Transverse colon (tissue), 4 donors: ENCODE data around the gene SIDT2. TPM values are rescaled to one million over a fixed set of nuclear protein-coding genes. Genes with fewer than 3 reads are reported as not detected.

Experiments
- DNase-seq: peaks from one replicate; pipeline ENCODE4 v3.0.0-alpha.2; 2019
- H3K27ac ChIP-seq, 4 donors: fragments of 200-600 bp; sonication (generic); 2 replicates each; pipeline ENCODE4 v1.5.1; 2016 to 2018; ENCODE audit warnings: inconsistent platforms in 4 of 4
- H3K27me3 ChIP-seq: fragments of 200-600 bp; sonication (generic); 2 replicates; pipeline ENCODE4 v1.5.1; 2017; ENCODE audit warnings: inconsistent platforms
- H3K36me3 ChIP-seq, 4 donors: fragments of 200-600 bp; sonication (generic); 2 replicates each; pipeline ENCODE4 v1.5.1; 2017 to 2019; ENCODE audit warnings: inconsistent platforms in 4 of 4
- H3K4me1 ChIP-seq, 4 donors: fragments of 200-600 bp; sonication (generic); 2 replicates each; pipeline ENCODE4 v1.5.1; 2017 to 2020; ENCODE audit warnings: inconsistent platforms in 4 of 4
- H3K4me3 ChIP-seq, 4 donors: fragments of 200-600 bp; sonication (generic); 1 replicate in 1 of 4; 2 replicates in 3 of 4; pipeline versions ENCODE4 v1.5.1 to v1.6.1; 2017 to 2019; ENCODE audit warnings: inconsistent platforms in 4 of 4
- H3K9me3 ChIP-seq, 2 donors: fragments of 200-600 bp; sonication (generic); 2 replicates each; pipeline ENCODE4 v1.5.1; 2017 to 2019; ENCODE audit warnings: inconsistent platforms in 2 of 2
- EP300 ChIP-seq: sonication (generic); formaldehyde crosslinking; IDR thresholded peaks from one replicate; pipeline ENCODE4 v1.6.1; 2017; ENCODE audit warnings: antibody characterized with exemption, low read depth
- POLR2A ChIP-seq: fragments of 450-650 bp; IDR thresholded peaks from one replicate; pipeline ENCODE4 v1.6.1; 2016; ENCODE audit warnings: antibody characterized with exemption, mild to moderate bottlenecking, moderate library complexity
- POLR2AphosphoS5 ChIP-seq, 3 donors: sonication (generic); formaldehyde crosslinking; IDR thresholded peaks; one replicate each; pipeline ENCODE4 v1.6.1; 2016; ENCODE audit warnings: antibody characterized with exemption in 3 of 3
- whole genome bisulfite sequencing, 2 donors: methylation state at CpG; one replicate each; pipeline ENCODE4 v1.1.5; 2018; ENCODE audit warnings: low coverage in 1 of 2; 5-methylcytosine and 5-hydroxymethylcytosine counted together
- in situ Hi-C, 4 donors: fragments of 200-750 bp; cut with MboI; loops; one replicate each; pipeline versions ENCODE4 v1.15.0 to v1.15.1; 2017; ENCODE audit warnings: low sequenced_read_pairs in 3 of 4, low pct_ligation_motif_present in 1 of 4, low pct_unique_long_range_greater_than_20kb in 1 of 4
- intact Hi-C: fragments of 100-400 bp; cut with DNase I; formaldehyde crosslinking; loops from one replicate; pipeline ENCODE4 v1.15.1; 2023; ENCODE audit warnings: low total_unique reads
- total RNA-seq, 4 donors: library from RNA; depleted of rRNA; stranded (reverse); fragments of >200 nt; gene quantifications; one replicate each; pipeline ENCODE4 v1.1.0, GENCODE V29; 2016
- TF ChIP-seq, protein P1 (sequence below), 5 experiments: fragments of 200-600 bp in 3 of 5; fragments of 450-650 bp in 2 of 5; sonication (generic) in 3 of 5; IDR thresholded peaks; 1 replicate in 2 of 5; 2 replicates in 3 of 5; pipeline ENCODE4 v1.5.1; 2016 to 2017; ENCODE audit warnings: antibody characterized with exemption in 5 of 5, inconsistent platforms in 3 of 5, mild to moderate bottlenecking in 2 of 5, moderate library complexity in 1 of 5

Gene SIDT2
- total RNA-seq, 4 donors from 2014 or later, result 68.1 to 95.0 (median 78.2) TPM

DNA sequence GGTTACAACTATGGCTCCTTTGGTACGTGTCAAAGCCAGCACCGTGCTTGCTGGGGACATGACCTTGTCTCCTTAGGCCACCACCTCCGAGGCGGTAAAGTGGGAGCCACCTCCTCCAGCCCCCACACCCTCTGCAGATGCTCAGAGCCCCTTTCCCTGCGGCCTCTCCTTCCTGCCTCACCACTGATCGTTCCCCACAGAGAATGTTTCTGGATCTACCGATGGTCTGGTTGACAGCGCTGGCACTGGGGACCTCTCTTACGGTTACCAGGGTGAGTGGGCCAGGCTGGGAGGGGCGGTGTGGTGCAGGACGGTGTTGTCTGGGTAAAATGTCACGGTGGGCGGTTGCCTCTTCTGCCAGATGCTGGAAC, 8.9 kb downstream of the SIDT2 start:
- intact Hi-C loops, result no loop called here
- H3K36me3 ChIP-seq, result peaks cover 0 to 23% (median 9%) of the 10 kb centered on the region in 4 donors

DNA sequence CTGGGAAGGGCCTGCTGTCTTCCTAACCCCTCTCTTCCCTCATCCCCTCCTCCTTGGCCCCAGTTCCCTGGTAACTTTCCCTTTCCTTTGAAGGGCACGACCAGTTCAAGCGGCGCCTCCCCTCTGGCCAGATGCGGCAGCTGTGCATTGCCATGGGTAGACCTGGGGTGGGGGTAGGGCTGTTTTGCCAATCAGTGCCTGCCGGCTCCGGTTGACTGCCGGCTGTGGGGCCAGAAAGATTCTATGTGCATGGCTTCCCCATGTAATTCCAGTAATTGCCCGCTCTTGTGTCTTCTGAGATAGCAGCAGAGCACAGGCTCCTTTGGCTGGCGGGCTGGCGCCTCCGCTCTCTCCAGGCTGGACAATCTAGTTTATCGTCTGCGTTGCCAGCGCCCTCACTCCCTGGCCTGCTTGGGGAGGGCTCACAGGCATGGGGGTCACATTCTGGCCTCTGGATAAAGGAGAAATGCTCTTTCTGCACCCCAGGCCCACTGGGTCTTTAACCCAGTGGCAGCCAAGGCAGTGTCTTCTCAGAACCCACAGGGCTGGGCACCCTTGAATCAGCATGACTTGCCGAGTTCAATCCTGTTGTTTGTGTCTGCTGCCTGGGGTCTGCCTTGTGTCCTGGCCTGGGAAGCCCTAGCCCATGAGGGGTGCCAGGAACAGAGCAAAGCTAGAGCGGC, 9.4 kb downstream of the SIDT2 start:
- TF ChIP-seq, protein P1, sequence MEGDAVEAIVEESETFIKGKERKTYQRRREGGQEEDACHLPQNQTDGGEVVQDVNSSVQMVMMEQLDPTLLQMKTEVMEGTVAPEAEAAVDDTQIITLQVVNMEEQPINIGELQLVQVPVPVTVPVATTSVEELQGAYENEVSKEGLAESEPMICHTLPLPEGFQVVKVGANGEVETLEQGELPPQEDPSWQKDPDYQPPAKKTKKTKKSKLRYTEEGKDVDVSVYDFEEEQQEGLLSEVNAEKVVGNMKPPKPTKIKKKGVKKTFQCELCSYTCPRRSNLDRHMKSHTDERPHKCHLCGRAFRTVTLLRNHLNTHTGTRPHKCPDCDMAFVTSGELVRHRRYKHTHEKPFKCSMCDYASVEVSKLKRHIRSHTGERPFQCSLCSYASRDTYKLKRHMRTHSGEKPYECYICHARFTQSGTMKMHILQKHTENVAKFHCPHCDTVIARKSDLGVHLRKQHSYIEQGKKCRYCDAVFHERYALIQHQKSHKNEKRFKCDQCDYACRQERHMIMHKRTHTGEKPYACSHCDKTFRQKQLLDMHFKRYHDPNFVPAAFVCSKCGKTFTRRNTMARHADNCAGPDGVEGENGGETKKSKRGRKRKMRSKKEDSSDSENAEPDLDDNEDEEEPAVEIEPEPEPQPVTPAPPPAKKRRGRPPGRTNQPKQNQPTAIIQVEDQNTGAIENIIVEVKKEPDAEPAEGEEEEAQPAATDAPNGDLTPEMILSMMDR (IDR thresholded peaks at IDR 0.05), result no peak
- TF ChIP-seq POLR2A (no peak), POLR2AphosphoS5 (IDR thresholded peaks at IDR 0.05) (no peak), EP300 (no peak)
- 89 to 91% methylated on average over 11 to 16 of the region's 16 CpGs for WGBS, 2 donors
- in situ Hi-C loops, result no loop called here
- intact Hi-C loops, result no loop called here
- no peaks in the 10 kb centered on the region for H3K9me3 ChIP-seq
- no peaks in the 10 kb centered on the region for H3K27me3 ChIP-seq
- DNase-seq, result no peak
- H3K4me1 ChIP-seq, result peaks cover 0 to 23% (median 0%) of the 10 kb centered on the region in 4 donors
- H3K4me3 ChIP-seq, result no peak overlapping the region
- H3K36me3 ChIP-seq, result peaks cover 0 to 21% (median 9%) of the 10 kb centered on the region in 4 donors
- H3K27ac ChIP-seq, result peak overlapping the region in 1 of 4 donors; percentile 48

More for the DNA sequence above, 8.9 kb downstream of the SIDT2 start:
- peak overlapping the region in 2 of 4 donors; percentile 8 to 48 for H3K27ac ChIP-seq
- TF ChIP-seq POLR2A, result no peak
- no peak for TF ChIP-seq POLR2AphosphoS5 (IDR thresholded peaks at IDR 0.05)
- TF ChIP-seq EP300, result no peak
- TF ChIP-seq, protein P1 (IDR thresholded peaks at IDR 0.05), result no peak
- H3K4me1 ChIP-seq, result peaks cover 0 to 23% (median 0%) of the 10 kb centered on the region in 4 donors
- DNase-seq, result no peak
- H3K9me3 ChIP-seq, result no peaks in the 10 kb centered on the region
- H3K27me3 ChIP-seq, result no peaks in the 10 kb centered on the region
- 92% methylated on average over 13 of the region's 13 CpGs; no CpG with 5 or more reads in 1 of the 2 donors for WGBS, 2 donors
- in situ Hi-C loops, result no loop called here
- no peak overlapping the region for H3K4me3 ChIP-seq

DNA sequence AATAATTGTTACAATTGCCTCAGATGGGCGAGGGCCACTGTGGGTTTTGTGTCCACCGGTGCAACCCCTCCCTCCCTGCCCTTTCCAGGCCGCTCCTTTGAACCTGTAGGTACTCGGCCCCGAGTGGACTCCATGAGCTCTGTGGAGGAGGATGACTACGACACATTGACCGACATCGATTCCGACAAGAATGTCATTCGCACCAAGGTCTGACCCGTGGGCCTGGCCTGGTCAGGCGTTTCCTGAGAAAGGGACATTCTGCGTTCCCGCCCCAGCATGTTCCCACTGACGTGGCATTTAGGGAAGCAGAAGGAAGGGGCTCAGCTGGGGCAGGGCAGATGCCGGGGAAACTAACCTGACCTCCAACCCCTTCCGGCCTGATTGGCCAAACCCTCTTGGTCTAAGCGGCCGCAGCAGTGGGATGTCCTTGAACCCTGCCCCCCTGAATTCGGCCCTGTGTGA, 10.1 kb downstream of the SIDT2 start:
- Histone ChIP-seq H3K27me3 (no peaks in the 10 kb centered on the region), H3K36me3 (peaks cover 0 to 21% (median 11%) of the 10 kb centered on the region in 4 donors), H3K27ac (peak overlapping the region in 2 of 4 donors; percentile 30 to 46), H3K4me1 (peaks cover 0 to 23% (median 0%) of the 10 kb centered on the region in 4 donors), H3K9me3 (no peaks in the 10 kb centered on the region), H3K4me3 (no peak overlapping the region)
- WGBS, 2 donors, result 88% methylated on average over 19 of the region's 20 CpGs; no CpG with 5 or more reads in 1 of the 2 donors
- no peak for DNase-seq
- intact Hi-C loops (no loop called here), in situ Hi-C loops (no loop called here)
- TF ChIP-seq POLR2A (no peak), EP300 (no peak), POLR2AphosphoS5 (IDR thresholded peaks at IDR 0.05) (no peak)
- TF ChIP-seq, protein P1 (IDR thresholded peaks at IDR 0.05), result no peak

DNA sequence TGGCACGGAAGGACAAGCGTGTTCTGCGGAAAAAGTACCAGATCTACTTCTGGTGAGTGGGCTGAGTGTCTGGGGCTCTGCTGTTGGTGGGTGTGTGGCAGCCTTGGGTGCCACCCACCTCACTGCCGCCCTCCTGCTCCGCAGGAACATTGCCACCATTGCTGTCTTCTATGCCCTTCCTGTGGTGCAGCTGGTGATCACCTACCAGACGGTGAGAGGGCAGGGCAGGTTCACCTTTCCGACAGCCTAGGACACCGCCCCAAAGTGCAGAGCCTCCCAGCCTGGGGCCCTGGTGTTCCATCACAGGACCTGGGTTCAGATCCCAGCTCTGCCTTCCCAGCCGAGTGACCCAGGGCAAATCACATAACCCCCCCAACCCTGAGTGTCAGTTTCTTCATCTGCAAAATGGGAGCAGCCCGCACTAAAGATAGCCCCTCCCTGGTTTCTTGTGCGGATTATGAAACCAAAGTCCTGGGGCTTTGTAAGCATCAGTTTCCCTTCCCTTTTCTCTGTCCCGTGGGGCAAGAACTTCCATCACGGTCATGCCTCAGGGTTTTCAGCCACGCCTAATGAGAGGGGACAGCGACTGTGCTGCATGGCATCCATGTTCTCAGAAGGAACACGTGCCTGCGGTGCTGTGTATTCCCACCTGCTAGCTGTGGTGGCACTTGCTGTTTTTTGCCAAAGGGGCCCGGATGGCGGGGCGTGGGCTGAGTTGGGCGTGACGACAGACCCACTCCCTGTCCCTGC, 10.8 kb downstream of the SIDT2 start:
- in situ Hi-C loops (no loop called here), intact Hi-C loops (no loop called here)
- DNase-seq, result peak; percentile 42
- no peaks in the 10 kb centered on the region for H3K9me3 ChIP-seq
- H3K36me3 ChIP-seq, result peaks cover 0 to 28% (median 11%) of the 10 kb centered on the region in 4 donors
- WGBS, 2 donors, result 70% methylated on average over 20 of the region's 22 CpGs; no CpG with 5 or more reads in 1 of the 2 donors
- peaks cover 0 to 27% (median 0%) of the 10 kb centered on the region in 4 donors for H3K4me1 ChIP-seq
- peak overlapping the region in 3 of 4 donors; percentile 7 to 46 (median 30) for H3K27ac ChIP-seq
- H3K4me3 ChIP-seq, result no peak overlapping the region
- no peaks in the 10 kb centered on the region for H3K27me3 ChIP-seq
- TF ChIP-seq POLR2A, result no peak
- TF ChIP-seq, protein P1 (IDR thresholded peaks at IDR 0.05), result no peak
- TF ChIP-seq POLR2AphosphoS5 (IDR thresholded peaks at IDR 0.05), result no peak
- TF ChIP-seq EP300, result no peak
